Activated naive CD4-positive, alpha-beta T cell treated with anti-CD3 and anti-CD28 coated beads, Interleukin-2, amount 10 ng/mL, durations not matched to agents 7 days and 5 days (primary cell): ENCODE measurements around the gene HDDC2.

ENCODE experiments used
- CTCF ChIA-PET: fragments of 350-600 bp; sonication (Branson Sonifier 250); formaldehyde crosslinking; loops from one replicate; lab custom pipeline; 2021; ENCODE audit warnings: antibody characterized with exemption; lab: Charles Lee
- DNase-seq: peaks from one replicate; pipeline ENCODE4 v3.0.0-alpha.2; 2020
- H3K27ac Mint-ChIP-seq: one replicate; pipeline ENCODE4 v1.8.0; 2021; ENCODE audit warnings: mild to moderate bottlenecking, moderate library complexity, mixed read lengths
- H3K27me3 Mint-ChIP-seq: one replicate; pipeline ENCODE4 v1.8.0; 2021; ENCODE audit warnings: mild to moderate bottlenecking, mixed read lengths
- H3K36me3 Mint-ChIP-seq: one replicate; pipeline ENCODE4 v1.8.0; 2021; ENCODE audit warnings: mixed read lengths
- H3K4me1 Mint-ChIP-seq: one replicate; pipeline ENCODE4 v1.8.0; 2021; ENCODE audit warnings: mixed read lengths
- H3K4me3 Mint-ChIP-seq: one replicate; pipeline ENCODE4 v1.8.0; 2021; ENCODE audit warnings: mild to moderate bottlenecking, moderate library complexity, mixed read lengths
- H3K9me3 Mint-ChIP-seq: one replicate; pipeline ENCODE4 v1.8.0; 2021; ENCODE audit warnings: mixed read lengths

The HDDC2 gene

DNA sequence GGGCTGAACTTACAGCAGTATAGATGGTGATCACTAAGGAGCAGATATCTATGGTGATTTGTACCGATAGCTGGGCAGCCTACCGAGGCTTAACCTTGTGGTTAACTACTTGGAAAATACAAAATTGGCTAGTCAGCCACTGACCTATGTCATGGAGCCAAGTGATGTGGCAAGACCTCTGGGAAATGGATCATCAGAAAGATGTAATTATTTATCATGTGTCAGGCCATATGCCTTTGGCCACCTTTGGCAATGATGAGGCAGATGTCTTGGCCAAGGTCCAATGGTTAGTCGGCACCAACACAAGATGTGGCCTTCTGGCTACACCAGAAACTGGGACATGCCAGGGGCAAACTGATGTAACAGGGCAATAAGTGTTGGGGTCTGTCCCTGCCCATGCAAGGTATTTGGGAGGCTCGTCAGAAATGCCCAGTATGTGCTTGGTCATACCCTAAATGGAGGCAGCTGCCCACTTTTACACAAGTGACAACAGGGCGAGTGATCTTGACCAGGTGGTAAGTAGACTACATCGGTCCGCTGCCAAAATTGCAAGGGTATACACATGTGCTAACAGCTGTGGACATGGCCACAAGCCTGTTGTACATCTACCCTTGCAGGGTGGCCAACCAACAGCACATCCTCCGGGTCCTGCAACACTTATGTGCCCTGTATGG, 30.1 kb downstream of the HDDC2 start:
- peaks cover 43% of the 10 kb centered on the region for H3K36me3 Mint-ChIP-seq
- no peaks in the 10 kb centered on the region for H3K27me3 Mint-ChIP-seq
- no peak for DNase-seq
- H3K9me3 Mint-ChIP-seq, result no peaks in the 10 kb centered on the region
- CTCF ChIA-PET, result no interaction called here
- no peak overlapping the region for H3K4me3 Mint-ChIP-seq
- H3K27ac Mint-ChIP-seq, result no peak overlapping the region
- peaks cover 11% of the 10 kb centered on the region for H3K4me1 Mint-ChIP-seq

DNA sequence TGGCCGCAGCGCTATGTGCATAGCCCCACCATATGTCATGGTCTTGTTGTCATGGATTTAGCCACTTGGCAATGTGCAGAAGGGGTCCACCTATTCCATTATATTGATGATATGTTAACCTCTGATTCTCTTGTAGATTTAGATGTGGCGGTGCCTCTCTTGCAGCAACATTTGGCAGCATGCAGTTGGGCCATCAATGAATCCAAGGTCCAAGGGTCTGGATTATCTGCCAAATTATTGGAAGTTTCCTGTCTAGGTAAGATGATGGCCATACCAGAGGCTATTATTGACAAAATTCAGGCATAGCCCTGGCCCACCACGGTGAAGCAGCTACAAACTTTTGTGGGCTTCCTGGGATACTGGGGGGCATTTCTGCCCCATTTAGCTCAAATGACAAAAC, 31.4 kb downstream of the HDDC2 start:
- Mint-ChIP-seq H3K4me3 (no peak overlapping the region), H3K36me3 (peaks cover 34% of the 10 kb centered on the region)
- CTCF ChIA-PET, result interaction anchor here (0.7 kb wide), 1 partner anchor 14 kb away, joined by 3 read pairs; no protein-coding TSS in a partner anchor

DNA sequence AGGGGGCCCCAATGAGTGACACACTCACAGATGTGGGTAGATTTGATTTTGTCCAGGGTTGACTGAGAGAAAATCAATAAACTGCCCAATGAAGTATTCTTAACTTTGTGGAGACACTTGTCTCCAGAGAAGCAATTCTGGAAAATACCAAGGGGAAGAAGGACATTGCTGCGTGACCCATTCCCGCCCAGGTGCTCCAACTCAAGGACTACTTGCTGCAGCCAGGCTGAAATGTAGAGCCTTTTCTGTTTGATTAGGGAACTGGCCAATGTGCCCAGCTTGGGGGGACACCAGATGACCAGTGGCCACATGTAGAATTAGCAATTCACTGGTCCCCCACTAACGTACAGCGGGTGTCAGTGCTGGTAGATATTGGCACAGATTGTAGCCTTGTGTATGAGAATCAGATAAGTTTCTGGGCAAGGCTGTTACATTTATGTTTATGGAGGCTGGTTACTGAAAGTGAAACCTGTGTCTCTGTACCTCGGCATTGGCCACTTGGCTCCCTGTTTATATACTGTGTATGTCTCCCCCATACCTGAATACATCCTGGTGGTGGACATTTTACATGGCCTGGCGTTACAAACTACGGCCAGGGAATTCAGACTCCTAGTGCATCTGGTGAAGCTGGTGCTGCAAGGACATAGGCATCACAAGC, 32.3 kb downstream of the HDDC2 start:
- Mint-ChIP-seq H3K27ac (no peak overlapping the region), H3K9me3 (no peaks in the 10 kb centered on the region), H3K27me3 (no peaks in the 10 kb centered on the region), H3K4me3 (no peak overlapping the region), H3K4me1 (no peaks in the 10 kb centered on the region), H3K36me3 (peaks cover 26% of the 10 kb centered on the region)
- CTCF ChIA-PET, result interaction anchor here (0.7 kb wide), 1 partner anchor 13 kb away, joined by 3 read pairs; no protein-coding TSS in a partner anchor
- DNase-seq, result no peak

More for the DNA sequence above, 31.4 kb downstream of the HDDC2 start:
- DNase-seq, result no peak
- Mint-ChIP-seq H3K27ac (no peak overlapping the region), H3K4me1 (peaks cover under 1% of the 10 kb centered on the region), H3K27me3 (no peaks in the 10 kb centered on the region), H3K9me3 (no peaks in the 10 kb centered on the region)

DNA sequence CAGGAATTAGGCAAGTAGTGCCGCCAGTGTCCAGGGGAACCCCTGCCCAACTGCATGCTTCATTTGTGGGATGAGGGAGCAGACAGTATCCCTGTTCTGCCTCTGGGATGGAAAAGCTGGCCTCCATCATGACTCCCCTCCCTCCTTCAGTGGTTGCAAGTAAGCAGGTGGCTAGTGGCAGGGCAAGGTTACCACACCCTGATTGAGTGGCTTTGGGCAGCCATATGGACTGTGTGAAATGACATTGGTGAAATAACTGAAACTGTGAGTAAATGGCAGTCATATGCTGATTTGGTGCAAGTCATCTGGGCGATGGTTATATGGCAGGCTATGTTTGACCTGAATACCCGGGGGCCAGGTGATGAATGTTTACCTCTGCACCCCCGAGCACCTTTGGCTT, 33.0 kb downstream of the HDDC2 start:
- CTCF ChIA-PET, result no interaction called here
- Mint-ChIP-seq H3K36me3 (peaks cover 21% of the 10 kb centered on the region), H3K9me3 (no peaks in the 10 kb centered on the region), H3K4me3 (no peak overlapping the region), H3K4me1 (no peaks in the 10 kb centered on the region), H3K27ac (no peak overlapping the region), H3K27me3 (no peaks in the 10 kb centered on the region)
- DNase-seq, result no peak

DNA sequence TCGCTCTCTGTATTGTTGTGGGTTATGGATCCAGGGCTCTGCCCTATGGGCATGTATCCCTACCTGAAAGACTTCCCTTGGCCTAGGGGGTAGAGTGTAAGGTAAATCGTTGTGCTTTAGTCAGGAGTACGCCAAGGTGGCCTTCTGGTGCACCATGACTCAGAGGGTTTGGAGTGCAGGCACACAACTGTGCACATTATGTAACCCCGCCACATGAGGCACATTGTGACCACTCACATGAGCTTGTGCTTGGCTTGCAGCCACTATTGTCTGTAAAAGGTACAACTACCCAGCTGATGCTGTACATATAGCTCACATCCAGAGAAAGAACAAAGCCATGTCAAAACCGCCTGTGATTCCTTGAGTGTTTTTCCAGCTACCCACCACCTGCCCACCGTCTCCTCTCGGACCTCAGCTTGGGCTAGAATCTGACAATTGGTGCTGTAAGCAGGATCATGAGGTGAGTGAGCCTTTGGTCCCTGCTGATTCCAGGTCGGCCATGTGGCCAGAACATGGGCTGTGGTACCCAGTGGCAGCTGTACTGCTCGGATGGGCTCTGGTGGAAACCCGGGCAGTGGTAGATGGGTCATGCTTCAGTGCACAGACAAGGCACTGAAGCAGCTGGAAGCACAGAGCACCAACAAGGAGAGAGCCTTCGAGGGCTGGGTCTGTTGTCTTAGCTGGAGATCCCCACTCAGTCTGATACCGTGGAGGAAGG, 33.8 kb downstream of the HDDC2 start:
- Mint-ChIP-seq H3K4me1 (no peaks in the 10 kb centered on the region), H3K36me3 (peaks cover 15% of the 10 kb centered on the region), H3K4me3 (no peak overlapping the region), H3K9me3 (no peaks in the 10 kb centered on the region), H3K27ac (no peak overlapping the region), H3K27me3 (no peaks in the 10 kb centered on the region)
- DNase-seq, result no peak
- CTCF ChIA-PET, result no interaction called here

DNA sequence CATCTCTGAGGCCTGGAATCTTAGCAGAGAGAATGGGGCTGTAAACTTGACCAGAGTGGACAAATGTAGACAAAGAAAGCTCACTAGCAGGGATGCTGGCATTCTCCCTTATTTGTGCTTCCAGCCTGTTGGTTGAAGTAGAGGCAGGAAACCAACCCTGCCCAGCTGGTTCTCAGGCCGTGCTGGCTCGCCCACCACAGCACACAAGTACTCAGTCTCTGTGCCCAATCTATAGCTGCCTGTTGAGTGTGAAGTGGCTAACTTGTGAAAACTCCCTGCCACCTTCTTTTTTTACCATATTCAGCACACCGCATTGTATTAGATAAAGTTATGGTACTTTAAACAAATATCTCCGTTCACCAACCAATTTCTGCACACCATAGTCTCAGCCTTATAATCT, 37.3 kb downstream of the HDDC2 start:
- Mint-ChIP-seq H3K27ac (no peak overlapping the region), H3K4me3 (no peak overlapping the region), H3K27me3 (no peaks in the 10 kb centered on the region), H3K36me3 (no peaks in the 10 kb centered on the region), H3K4me1 (no peaks in the 10 kb centered on the region), H3K9me3 (no peaks in the 10 kb centered on the region)
- CTCF ChIA-PET, result interaction anchor here (1.5 kb wide), 1 partner anchor 10 kb away, joined by 5 read pairs; no protein-coding TSS in a partner anchor
- no peak for DNase-seq

DNA sequence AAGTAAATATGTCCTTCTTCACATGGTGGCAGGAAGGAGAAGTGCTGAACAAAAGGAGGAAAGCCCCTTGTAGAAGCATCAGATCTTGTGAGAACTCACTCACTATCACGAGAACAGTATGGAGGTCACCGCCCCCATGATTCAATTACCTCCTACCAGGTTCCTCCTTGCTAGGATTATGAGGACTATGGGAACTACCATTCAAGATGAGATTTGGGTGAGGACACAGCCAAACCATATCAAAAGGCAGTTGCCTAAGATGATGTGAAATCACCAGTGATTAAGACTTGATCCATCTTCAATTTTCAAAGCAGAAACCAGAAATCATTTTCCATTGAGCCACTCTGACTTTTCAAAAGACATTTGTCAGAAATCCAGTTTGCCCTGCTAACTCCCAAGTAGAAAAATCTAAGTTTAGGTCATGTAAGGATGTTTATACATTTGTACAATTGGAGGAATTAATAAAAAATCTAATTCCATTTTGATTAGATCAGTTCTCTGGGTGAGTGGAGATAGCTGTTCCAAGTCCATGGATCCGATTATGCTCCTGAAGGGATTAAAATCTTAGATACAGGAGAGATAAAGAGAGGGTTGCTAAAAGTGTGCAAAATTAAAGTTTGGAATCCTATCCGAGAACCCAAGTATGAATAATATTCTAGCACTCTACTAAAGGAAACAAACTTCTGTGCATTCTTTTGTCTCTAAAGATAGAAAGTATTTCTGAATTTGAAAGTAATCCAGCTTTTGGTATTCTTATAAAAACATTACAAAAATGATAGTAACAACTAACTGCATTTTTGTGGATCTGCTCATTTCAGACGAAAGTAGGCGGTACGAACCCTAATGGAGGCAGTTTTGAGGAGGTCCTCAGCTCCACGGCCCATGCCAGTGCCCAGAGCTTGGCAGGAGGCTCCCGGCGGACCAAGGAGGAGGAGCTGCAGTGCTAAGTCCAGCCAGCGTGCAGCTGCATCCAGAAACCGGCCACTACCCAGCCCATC, 39.5 kb downstream of the HDDC2 start:
- no peaks in the 10 kb centered on the region for H3K9me3 Mint-ChIP-seq
- H3K4me3 Mint-ChIP-seq, result no peak overlapping the region
- H3K36me3 Mint-ChIP-seq, result no peaks in the 10 kb centered on the region
- no peak overlapping the region for H3K27ac Mint-ChIP-seq
- H3K27me3 Mint-ChIP-seq, result no peaks in the 10 kb centered on the region
- DNase-seq, result no peak
- no peaks in the 10 kb centered on the region for H3K4me1 Mint-ChIP-seq
- CTCF ChIA-PET, result no interaction called here

DNA sequence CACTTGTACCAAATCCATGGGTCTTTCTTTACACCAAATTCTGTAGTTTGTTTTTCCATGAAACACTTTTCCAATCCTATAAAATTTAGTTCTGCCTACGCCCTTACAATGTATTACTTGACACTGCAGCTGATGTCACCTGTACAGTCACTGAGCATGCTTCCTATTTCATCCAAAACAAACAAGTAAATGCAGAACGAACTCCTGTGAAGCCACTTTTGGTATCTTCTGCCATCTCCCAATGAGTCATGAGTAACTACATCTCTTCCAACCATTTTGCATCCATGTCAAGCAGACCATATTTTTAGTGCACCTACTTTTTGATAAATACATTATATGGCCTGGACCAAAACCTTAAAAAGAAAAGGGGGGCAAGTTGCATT, 42.4 kb downstream of the HDDC2 start:
- Mint-ChIP-seq H3K4me1 (no peaks in the 10 kb centered on the region), H3K27me3 (no peaks in the 10 kb centered on the region), H3K4me3 (no peak overlapping the region), H3K36me3 (no peaks in the 10 kb centered on the region), H3K9me3 (no peaks in the 10 kb centered on the region), H3K27ac (no peak overlapping the region)
- DNase-seq, result no peak
- CTCF ChIA-PET, result no interaction called here

DNA sequence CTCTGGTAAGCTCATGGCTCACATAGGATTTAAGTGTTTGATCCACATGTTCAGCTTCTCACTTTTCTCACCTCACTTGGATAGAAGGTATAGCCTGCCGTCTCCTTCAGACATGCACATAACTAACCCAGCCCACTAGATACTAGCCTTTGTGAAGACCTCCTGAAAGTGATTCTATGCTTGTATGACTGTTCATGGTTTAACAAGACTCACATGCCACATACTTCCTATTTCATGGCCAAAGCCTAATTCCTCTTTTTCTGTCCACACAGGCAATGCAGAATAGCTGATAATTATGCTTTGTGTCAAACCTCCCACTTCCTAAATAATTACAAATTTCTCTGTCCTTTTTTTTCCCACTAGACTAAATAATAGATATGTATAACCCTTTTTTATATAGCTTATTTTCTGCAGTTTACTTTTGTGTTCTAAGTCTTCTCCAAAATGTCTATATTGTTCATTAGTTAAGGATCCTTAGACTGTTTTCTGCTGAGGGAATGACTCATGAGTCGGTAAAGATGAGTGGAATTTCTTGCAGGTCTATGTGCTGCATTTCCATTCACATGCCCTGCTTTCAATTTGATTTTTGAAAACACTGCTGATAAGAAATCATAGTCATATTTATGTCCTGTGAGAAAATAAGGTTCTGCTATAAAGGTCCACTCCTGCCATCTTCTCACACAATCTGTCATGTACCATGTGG, 43.0 kb downstream of the HDDC2 start:
- Mint-ChIP-seq H3K27ac (no peak overlapping the region), H3K4me1 (no peaks in the 10 kb centered on the region), H3K9me3 (no peaks in the 10 kb centered on the region), H3K27me3 (no peaks in the 10 kb centered on the region), H3K36me3 (no peaks in the 10 kb centered on the region), H3K4me3 (no peak overlapping the region)
- no peak for DNase-seq
- CTCF ChIA-PET, result no interaction called here

DNA sequence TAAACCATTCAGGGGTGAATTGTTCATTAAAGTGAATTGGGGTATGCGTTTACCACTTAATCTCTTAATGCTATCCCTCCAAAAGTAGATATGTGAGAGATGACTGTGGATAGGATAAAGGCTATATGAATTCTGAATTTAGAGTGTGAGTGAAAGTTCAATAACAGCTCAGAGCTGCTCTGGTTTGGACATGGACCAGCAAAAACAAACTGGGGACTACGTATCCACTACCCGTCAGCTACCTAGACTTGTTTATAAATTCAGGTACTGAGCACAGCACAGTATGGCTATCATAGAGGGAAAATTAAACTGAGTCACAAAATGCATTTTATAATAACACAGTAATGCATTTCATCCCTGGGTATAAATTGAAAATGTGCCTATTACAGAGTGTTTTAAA, 44.4 kb downstream of the HDDC2 start:
- H3K4me3 Mint-ChIP-seq, result no peak overlapping the region
- H3K9me3 Mint-ChIP-seq, result no peaks in the 10 kb centered on the region
- H3K27ac Mint-ChIP-seq, result no peak overlapping the region
- CTCF ChIA-PET, result no interaction called here
- H3K27me3 Mint-ChIP-seq, result peaks cover 3% of the 10 kb centered on the region
- DNase-seq, result no peak
- no peaks in the 10 kb centered on the region for H3K4me1 Mint-ChIP-seq
- no peaks in the 10 kb centered on the region for H3K36me3 Mint-ChIP-seq

DNA sequence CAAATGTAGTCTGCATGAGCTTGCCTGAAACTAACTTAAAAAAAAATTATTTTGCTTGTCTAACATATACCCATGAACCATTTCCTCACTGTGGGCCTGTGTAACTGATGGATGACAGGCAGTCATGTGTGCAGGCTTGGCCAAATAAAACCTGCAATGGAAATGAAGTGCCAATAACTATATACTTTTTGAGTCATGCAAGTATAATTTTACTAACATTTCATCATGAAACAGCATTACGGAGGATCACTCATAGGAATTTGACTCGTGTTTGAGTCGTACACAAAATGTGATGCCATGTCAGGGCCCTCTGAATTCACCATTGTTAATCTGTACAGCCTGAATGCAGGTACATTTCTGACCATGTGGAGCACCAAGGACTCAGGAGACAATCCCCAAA, 46.6 kb downstream of the HDDC2 start:
- no peaks in the 10 kb centered on the region for H3K9me3 Mint-ChIP-seq
- CTCF ChIA-PET, result interaction anchor here (1.6 kb wide), 1 partner anchor 9 kb away, joined by 5 read pairs; no protein-coding TSS in a partner anchor

DNA sequence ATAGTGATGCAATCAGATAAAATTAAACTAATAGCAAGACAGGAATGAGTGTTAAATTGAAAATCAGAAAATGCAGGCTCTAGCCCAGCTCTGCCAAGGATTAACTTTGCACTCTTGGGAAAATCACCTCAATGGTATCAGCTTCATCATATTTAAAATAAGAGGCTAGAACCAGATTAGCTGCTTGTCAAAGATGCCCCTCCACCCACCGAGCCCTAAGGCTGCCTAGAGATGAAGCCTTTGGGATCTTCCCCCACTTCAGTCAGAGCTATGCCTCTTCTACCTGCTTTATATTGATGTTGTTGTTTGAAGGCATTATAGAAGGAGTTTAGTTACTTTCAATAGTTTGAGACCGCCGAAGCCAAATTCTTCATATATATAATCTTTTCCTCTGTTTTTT, 47.4 kb downstream of the HDDC2 start:
- H3K27ac Mint-ChIP-seq, result no peak overlapping the region
- CTCF ChIA-PET, result interaction anchor here (1.6 kb wide), 1 partner anchor 10 kb away, joined by 5 read pairs; no protein-coding TSS in a partner anchor

More for the DNA sequence above, 46.6 kb downstream of the HDDC2 start:
- no peak for DNase-seq
- no peaks in the 10 kb centered on the region for H3K36me3 Mint-ChIP-seq
- H3K4me1 Mint-ChIP-seq, result peaks cover 4% of the 10 kb centered on the region
- no peak overlapping the region for H3K4me3 Mint-ChIP-seq
- no peak overlapping the region for H3K27ac Mint-ChIP-seq
- H3K27me3 Mint-ChIP-seq, result peaks cover 9% of the 10 kb centered on the region

DNA sequence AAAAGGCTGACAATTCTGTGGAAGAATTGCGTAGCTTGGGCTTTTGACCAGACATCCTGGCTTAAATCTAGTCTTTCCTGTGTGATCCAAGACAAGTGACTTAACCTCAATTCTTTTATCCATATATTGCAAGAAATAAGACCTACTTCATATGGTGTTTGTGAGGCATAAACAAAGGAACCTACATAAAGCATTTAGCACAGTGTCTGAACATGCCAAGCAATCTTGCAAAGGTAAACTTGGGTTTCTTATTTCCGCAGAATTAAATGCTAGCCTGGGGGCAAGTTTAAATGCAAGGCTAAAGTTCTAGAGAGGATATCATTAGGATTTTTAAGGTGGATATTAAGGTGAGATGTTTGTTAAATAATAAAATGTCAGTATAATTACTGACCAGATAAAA, 47.9 kb downstream of the HDDC2 start:
- CTCF ChIA-PET, result interaction anchor here (1.6 kb wide), 1 partner anchor 10 kb away, joined by 5 read pairs; no protein-coding TSS in a partner anchor
- no peak for DNase-seq
- Mint-ChIP-seq H3K9me3 (no peaks in the 10 kb centered on the region), H3K4me3 (no peak overlapping the region), H3K27ac (no peak overlapping the region), H3K4me1 (peaks cover 4% of the 10 kb centered on the region), H3K27me3 (peaks cover 9% of the 10 kb centered on the region), H3K36me3 (no peaks in the 10 kb centered on the region)

More for the DNA sequence above, 47.4 kb downstream of the HDDC2 start:
- Mint-ChIP-seq H3K4me3 (no peak overlapping the region), H3K27me3 (peaks cover 9% of the 10 kb centered on the region), H3K4me1 (peaks cover 4% of the 10 kb centered on the region), H3K9me3 (no peaks in the 10 kb centered on the region), H3K36me3 (no peaks in the 10 kb centered on the region)
- no peak for DNase-seq
